Activated effector memory CD4-positive, alpha-beta T cell treated with anti-CD3 and anti-CD28 coated beads, Interleukin-2, amount 50 U/mL, for 16 hours (primary cell): Measurements from ENCODE around the gene CENPA.
A peak's percentile ranks its signal among the peaks of the same experiment; 100 is the strongest.
"Not testable (repeated sequence)": the region's sequence is repeated elsewhere in the genome, so short reads cannot be mapped to it uniquely, and the experiment has no call there.

ENCODE experiments used
- DNase-seq: peaks from one replicate; pipeline ENCODE4 v3.0.0-alpha.2; 2020

Gene CENPA

GRCh38 chr2:26785431-26786206, at the start of gene CENPA:
Gene CENPA (plus strand): TSS chr2:26786056. CDS start chr2:26786197, 141 bp downstream.
- DNase-seq: peak; percentile 98

DNA sequence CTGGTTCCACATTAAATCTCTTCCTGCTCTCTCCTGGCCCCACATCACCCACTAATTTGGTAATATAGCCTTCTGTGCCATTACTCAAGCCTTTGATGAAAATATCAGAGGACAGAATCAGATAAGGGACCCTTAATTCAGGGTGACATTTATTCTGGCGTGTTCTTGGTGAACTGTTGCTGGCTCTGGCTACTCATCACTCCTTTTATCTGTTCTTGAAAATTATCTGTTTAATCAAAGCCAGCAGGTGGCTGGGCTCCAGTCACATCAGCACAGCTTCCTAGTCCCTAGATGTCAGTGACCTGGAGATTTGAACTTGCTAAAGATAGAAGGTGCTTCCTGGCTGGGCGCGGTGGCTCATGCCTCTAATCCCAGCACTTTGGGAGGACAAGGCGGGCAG, 48.6 kb upstream of the CENPA start:
- no peak for DNase-seq

DNA sequence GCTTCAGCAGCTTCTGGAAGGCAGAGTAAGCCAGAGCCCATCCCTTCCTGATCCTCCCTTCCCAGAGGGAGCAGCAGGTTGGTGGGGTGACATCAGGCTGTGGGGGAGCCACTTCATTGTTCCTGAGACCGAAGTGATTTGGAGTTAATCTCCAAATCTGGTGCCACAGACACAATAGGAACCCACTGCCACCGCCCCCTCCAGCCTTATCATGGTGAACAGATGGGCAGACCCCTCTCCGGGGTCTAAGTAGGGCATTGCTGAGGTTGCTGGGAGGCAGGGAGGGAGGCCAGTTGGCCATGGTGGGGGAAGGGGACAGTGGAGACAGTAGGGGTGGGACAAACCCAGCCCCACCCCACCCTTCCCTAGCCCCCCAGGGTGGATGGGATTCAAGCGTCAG, 47.4 kb upstream of the CENPA start:
- DNase-seq: no peak

DNA sequence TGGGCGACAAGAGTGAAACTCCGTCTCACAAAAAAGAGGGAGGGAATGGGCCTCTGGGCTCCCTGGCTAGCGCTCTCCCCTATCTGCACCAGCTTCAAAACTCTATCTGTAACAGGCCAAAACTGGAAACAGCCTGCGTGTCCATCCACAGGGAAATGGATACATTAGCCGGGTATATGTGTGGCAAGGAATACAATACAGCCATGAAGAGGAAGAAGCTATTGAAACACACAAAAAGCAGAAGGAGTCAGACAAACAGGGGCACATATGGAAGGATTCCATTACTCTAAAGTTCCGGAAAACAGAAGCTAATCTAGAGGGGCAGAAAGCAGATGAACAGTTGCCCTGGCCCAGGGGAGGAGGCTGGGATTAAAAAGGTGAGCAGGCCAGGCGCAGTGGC, 46.3 kb upstream of the CENPA start:
- DNase-seq: no peak

DNA sequence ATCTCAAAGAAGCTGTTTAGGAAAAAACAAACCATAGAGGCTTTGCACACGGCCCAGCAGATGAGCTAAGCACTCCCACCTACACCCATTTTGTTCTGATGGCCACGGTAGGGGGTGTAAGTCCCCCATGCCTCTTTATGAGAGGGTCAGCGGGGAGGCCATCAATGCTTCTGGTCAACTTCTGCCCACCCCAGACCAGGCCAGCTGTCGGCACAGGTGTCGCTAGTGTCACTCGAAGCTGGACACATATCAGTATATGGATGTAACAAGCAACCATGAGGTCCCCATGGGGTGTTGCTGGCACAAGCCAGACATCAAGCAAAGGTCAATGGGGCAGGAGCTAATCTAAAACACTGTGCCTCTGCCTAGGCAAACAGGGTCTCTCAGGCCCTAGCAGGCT, 45.5 kb upstream of the CENPA start:
- DNase-seq: no peak

GRCh38 chr2:26740890-26741302, 45.0 kb upstream of the CENPA start:
- DNase-seq: no peak

- no peak for DNase-seq
Measured at GRCh38 chr2:26742048-26742770, 43.6 kb upstream of the CENPA start.

GRCh38 chr2:26743852-26744251, 42.0 kb upstream of the CENPA start:
- DNase-seq: no peak

DNA sequence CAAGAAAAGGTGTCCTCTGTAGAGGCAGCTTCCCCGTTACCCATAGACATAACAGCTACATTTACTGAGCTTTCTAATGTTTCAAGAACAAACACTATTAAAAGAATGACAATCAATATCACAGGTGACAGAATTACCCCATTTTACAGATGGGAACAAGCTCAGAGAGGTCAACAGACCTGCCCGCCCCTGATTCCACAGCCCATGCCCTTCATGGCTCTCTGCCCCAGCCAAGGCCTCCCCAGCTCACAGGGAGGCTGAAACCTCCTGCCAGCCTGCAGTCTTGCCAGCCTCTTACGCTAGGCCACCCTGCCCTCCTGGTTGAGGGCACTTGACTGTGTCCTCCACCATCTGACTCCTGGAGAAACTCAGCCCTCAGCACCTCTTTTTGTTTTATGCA, 40.9 kb upstream of the CENPA start:
- no peak for DNase-seq

GRCh38 chr2:26745609-26746327, 40.1 kb upstream of the CENPA start:
- peak; percentile 91 for DNase-seq

DNA sequence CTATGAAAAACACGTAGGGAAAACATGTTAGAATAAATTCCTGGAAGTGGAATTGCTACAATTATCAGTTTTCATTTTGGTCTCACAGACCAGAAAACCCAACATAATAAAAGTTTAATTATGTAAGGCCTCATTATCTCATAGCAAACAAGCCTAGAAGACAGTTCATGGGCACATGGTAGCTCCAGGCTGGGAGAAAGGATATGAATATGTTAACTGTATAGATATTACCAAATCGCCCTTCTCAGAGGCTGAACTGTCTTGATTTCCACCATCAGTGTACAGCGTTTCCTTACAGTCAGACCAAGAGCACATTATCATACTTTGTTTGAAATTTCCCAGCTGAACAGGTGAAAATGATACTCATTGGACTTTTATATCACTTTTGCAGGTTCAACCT, 38.9 kb upstream of the CENPA start:
- DNase-seq: no peak

DNA sequence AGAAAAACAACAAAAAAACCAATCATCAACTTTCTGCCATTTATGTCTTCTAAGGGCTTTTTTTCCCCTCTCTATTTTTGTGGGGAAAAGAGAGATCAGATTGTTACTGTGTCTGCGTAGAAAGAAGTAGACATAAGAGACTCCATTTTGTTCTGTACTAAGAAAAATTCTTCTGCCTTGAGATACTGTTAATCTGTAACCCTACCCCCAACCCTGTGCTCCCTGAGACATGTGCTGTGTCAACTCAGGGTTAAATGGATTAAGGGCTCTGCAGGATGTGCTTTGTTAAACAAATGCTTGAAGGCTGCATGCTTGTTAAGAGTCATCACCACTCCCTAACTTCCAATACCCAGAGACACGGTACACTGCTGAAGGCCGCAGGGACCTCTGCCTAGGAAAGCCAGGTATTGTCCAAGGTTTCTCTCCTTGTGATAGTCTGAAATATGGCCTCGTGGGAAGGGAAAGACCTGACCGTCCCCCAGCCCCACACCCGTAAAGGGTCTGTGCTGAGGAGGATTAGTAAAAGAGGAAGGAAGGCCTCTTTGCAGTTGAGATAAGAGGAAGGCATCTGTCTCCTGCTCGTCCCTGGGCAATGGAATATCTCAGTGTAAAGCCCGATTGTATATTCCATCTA, 36.0 kb upstream of the CENPA start:
- not testable (repeated sequence) for DNase-seq

- DNase-seq: not testable (repeated sequence)
Measured at GRCh38 chr2:26750467-26750866, 35.4 kb upstream of the CENPA start.

- DNase-seq: no peak
Measured at GRCh38 chr2:26752656-26753055, 33.2 kb upstream of the CENPA start.

GRCh38 chr2:26754539-26754938, 31.3 kb upstream of the CENPA start:
- no peak for DNase-seq

GRCh38 chr2:26754972-26755670, 30.7 kb upstream of the CENPA start:
- DNase-seq: no peak

DNA sequence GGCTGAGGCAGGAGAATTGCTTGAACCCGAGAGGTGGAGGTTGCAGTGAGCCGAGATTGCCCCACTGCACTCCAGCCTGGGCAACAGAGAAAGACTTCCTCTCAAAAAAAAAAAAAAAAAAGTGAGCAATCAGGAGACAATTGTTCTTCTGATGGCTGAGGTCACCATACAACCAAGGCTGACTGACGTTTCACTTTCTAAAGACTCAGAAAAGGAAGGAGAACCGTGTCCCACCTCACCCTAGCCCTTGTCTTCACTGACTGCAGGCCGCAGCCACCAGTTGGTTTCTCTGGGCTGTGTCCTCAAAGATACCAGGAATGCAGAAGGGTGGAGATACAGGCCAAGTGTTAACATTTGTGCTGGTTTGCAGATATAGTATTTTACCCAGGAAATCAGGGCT, 29.5 kb upstream of the CENPA start:
- DNase-seq: no peak

DNA sequence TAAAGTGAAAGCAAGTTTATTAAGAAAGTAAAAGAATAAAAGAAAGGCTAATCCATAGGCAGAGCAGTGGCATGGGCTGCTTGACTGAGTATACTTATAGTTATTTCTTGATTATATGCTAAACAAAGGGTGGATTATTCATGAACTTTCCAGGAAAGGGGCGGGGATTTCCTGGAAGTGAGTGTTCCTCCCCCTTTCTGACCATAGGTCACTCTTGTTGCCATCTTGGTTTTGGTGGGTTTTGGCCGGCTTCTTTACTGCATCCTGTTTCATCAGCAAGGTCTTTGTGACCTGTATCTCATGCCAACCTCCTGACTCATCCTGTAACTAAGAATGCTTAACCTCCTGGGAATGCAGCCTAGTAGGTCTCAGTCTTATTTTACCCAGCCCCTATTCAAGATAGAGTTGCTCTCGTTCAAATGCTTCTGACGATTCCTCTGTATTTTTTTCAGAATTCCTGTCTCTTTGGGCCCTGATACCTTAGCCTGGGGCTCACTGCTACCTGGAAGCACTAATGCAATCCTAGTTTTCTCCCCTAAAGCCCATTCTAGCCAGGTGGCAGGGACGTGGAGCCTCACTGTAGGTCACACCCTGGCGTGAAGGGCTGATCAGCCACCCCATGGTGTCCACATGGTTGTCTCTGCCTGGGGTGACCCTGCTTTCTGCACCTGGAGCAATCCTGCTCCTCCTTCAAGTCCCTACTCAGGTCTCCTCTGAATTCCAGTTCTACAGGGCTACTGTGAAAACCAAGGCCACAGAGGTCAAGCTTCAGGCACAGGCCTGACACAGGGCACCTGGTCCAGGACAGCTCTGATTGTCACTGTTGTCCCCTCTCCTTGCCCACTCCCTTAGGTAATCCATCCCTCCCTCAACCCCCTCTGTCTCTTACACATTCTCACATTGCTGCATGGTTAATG, 27.7 kb upstream of the CENPA start:
- no peak for DNase-seq

DNA sequence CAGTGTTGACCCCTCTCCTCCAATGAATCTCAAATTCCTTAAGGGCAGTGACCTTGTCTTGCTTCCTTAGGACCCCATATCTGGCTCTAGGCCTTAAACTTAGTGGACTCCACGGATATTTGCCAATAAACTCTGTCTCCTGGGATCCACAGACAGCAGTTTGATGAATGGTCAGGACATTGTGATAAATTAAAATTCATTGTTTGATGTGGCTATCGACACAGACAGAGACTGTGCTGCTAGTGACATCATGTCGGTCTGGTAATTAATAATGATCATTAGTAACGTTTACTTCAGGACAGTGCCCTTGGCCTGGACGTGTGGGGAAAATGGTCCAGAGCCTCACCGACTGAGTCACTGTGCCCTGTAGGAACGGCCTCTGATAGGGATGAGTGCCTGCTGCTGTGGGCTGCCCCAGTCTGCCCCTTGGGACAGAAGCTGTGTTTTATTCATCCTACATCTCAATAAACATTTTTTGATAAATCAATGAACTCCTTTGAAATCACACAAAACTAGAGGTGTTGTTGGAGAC, 27.0 kb upstream of the CENPA start:
- DNase-seq: no peak

DNA sequence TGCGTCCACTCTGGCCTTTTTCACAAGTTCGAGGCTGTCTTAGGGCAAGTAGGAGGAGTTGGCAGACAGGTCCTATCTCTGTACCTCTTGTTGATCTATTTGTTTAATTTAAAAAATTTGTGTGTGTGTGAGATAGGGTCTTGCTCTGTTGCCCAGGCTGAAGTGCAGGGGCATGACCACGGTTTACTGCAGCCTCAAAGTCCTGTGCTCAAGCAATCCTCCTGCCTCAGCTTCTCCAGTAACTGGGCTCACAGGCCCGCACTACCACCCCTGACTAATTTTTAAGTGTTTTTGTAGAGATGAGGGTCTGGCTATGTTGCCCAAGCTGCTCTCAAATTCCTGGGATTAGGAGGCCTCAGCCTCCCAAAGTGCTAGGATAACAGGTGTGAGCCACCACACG, 26.0 kb upstream of the CENPA start:
- DNase-seq: no peak

DNA sequence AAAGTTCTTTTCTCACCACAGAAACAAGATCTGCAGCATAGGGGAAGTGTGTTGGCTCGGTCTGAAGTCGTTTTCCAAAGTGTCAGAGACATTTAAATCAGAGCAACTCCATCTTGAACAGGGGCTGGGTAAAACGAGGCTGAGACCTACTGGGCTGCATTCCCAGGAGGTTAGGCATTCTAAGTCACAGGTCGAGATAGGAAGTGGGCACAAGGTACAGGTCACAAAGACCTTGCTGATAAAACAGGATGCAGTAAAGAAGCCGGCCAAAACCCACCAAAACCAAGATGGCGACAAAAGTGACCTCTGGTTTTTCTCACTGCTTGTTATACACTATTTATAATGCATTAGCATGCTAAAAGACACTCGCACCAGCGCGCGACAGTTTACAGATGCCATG, 24.9 kb upstream of the CENPA start:
- DNase-seq: not testable (repeated sequence)
